Smooth muscle cell of the pulmonary artery (primary cell): ENCODE data around the gene RANBP3. TPM values are rescaled to one million over a fixed set of nuclear protein-coding genes. Genes with fewer than 3 reads are reported as not detected.

Experiments
- total RNA-seq: library from RNA; depleted of rRNA; stranded (reverse); fragments of >200 nt; gene quantifications from 2 replicates; pipeline ENCODE4 v1.2.3, GENCODE V29; 2014

RANBP3 gene
- total RNA-seq, result 33.5 and 38.0 TPM in 2 replicates

GRCh38 chr19:5977785-5978605, at the start of gene RANBP3:
RANBP3 (minus strand) TSS chr19:5978140; CDS start chr19:5978082, 58 bp downstream.

GRCh38 chr19:5913739-5914357, 64.1 kb downstream of the RANBP3 start, which contains the start of gene CAPS:
CAPS (plus strand) TSS chr19:5914254; CDS start chr19:5914407, 153 bp downstream.

GRCh38 chr19:5904352-5905113, 73.4 kb downstream of the RANBP3 start, which contains the start of gene VMAC:
VMAC (plus strand) TSS chr19:5904872; CDS start chr19:5904891, 19 bp downstream.

GRCh38 chr19:5903624-5904351, 74.2 kb downstream of the RANBP3 start, which contains the start of gene NDUFA11:
NDUFA11 (minus strand) TSS chr19:5903790; CDS start chr19:5903708, 82 bp downstream.

Other genes starting within 250 kb of the RANBP3 start
- 0.13 and 0.33 TPM in 2 replicates for gene PRR22, start 193.4 kb downstream of the RANBP3 start, total RNA-seq
- gene DUS3L, start 187.0 kb downstream of the RANBP3 start, total RNA-seq, result 16.9 and 28.1 TPM in 2 replicates
- gene NRTN, start 173.1 kb downstream of the RANBP3 start, total RNA-seq, result 0.07 TPM in 1 of 2 replicates, not detected in the other
- not detected in 2 replicates for gene FUT6, start 138.4 kb downstream of the RANBP3 start, total RNA-seq
- gene FUT3, start 126.7 kb downstream of the RANBP3 start, total RNA-seq, result not detected in 2 replicates
- 0.07 TPM in 1 of 2 replicates, not detected in the other for gene FUT5, start 107.6 kb downstream of the RANBP3 start, total RNA-seq
- gene NDUFA11, start 74.3 kb downstream of the RANBP3 start, total RNA-seq, result 116 and 128 TPM in 2 replicates
- 5.0 and 5.9 TPM in 2 replicates for gene VMAC, start 73.3 kb downstream of the RANBP3 start, total RNA-seq
- gene CAPS, start 63.9 kb downstream of the RANBP3 start, total RNA-seq, result 3.7 and 4.1 TPM in 2 replicates
- 9.1 and 14.5 TPM in 2 replicates for gene RFX2, start 132.4 kb upstream of the RANBP3 start, total RNA-seq
- gene ACSBG2, start 157.5 kb upstream of the RANBP3 start, total RNA-seq, result not detected in 2 replicates